H1 (cell line): ENCODE results near the gene MTHFD1. TPM values are rescaled to one million over a fixed set of nuclear protein-coding genes. Genes with fewer than 3 reads are reported as not detected.

ENCODE experiments used
- CTCF ChIA-PET: fragments of 300-600 bp; sonication (Branson Sonifier 250); formaldehyde crosslinking; loops from one replicate; lab custom pipeline; 2021; ENCODE audit not compliant: partially characterized antibody; lab: Charles Lee
- POLR2A ChIA-PET: fragments of 300-600 bp; sonication (Branson Sonifier 250); formaldehyde crosslinking; loops from one replicate; lab custom pipeline; 2021; ENCODE audit warnings: inconsistent platforms; ENCODE audit not compliant: partially characterized antibody; lab: Charles Lee
- DNase-seq, 2 experiments: peaks; one replicate each; pipeline versions ENCODE4 v3.0.0 to v3.0.0-alpha.2; 2010 to 2022; ENCODE audit warnings: low spot score in 2 of 2, low read depth in 1 of 2, mixed read lengths in 1 of 2
- FAIRE-seq: peaks from 2 replicates; lab custom pipeline; 2011; peaks lifted over from hg19 to GRCh38; lab: Jason Lieb, UNC
- H2AFZ ChIP-seq: 2 replicates; pipeline ENCODE4 v1.8.1; 2012; ENCODE audit warnings: low read length, inconsistent platforms
- H2AK5ac ChIP-seq: 2 replicates; pipeline ENCODE4 v1.6.1; 2013; ENCODE audit warnings: low read depth, low read length
- H2BK120ac ChIP-seq: replicated peaks from 2 replicates; pipeline ENCODE3; 2013; ENCODE audit warnings: low read depth, low read length, inconsistent platforms
- H2BK12ac ChIP-seq: 2 replicates; pipeline ENCODE4 v1.6.1; 2013; ENCODE audit warnings: low read depth, low read length
- H2BK15ac ChIP-seq: 2 replicates; pipeline ENCODE4 v1.6.1; 2013; ENCODE audit warnings: low read length
- H2BK20ac ChIP-seq: 2 replicates; pipeline ENCODE4 v1.6.1; 2013; ENCODE audit warnings: low read length
- H2BK5ac ChIP-seq: 2 replicates; pipeline ENCODE4 v1.6.1; 2013; ENCODE audit warnings: low read depth, low read length
- H3K14ac ChIP-seq: 2 replicates; pipeline ENCODE4 v1.6.1; 2013; ENCODE audit warnings: inconsistent platforms; ENCODE audit not compliant: insufficient read length
- H3K18ac ChIP-seq: 2 replicates; pipeline ENCODE4 v1.6.1; 2013; ENCODE audit warnings: low read length; ENCODE audit errors: extremely low read depth
- H3K23ac ChIP-seq: 2 replicates; pipeline ENCODE4 v1.6.1; 2013; ENCODE audit warnings: inconsistent platforms; ENCODE audit not compliant: insufficient read length
- H3K23me2 ChIP-seq: 2 replicates; pipeline ENCODE4 v1.6.1; 2013; ENCODE audit warnings: low read depth, low read length
- H3K27ac ChIP-seq: 2 replicates; pipeline ENCODE4 v1.6.1; 2011; ENCODE audit warnings: low read depth, low read length, inconsistent platforms
- H3K27me3 ChIP-seq, 4 experiments: replicated peaks in 1 of 4; 1 replicate in 1 of 4; 2 replicates in 3 of 4; pipeline versions ENCODE4 v1.6.1 to v1.8.1; 2011 to 2013; ENCODE audit warnings: low read length in 3 of 4, mild to moderate bottlenecking in 3 of 4, inconsistent platforms in 2 of 4, mixed read lengths in 2 of 4, moderate library complexity in 1 of 4; ENCODE audit not compliant: control insufficient read depth in 3 of 4, insufficient read depth in 3 of 4; ENCODE audit errors: extremely low read depth in 1 of 4
- H3K36me3 ChIP-seq, 4 experiments: 2 replicates each; pipeline versions ENCODE4 v1.6.1 to v1.8.1; 2011 to 2013; ENCODE audit warnings: mild to moderate bottlenecking in 4 of 4, low read length in 3 of 4, moderate library complexity in 2 of 4, control low read depth in 1 of 4, inconsistent platforms in 1 of 4; ENCODE audit not compliant: insufficient read depth in 4 of 4, control insufficient read depth in 2 of 4
- H3K4ac ChIP-seq: replicated peaks from 2 replicates; pipeline ENCODE3; 2013; ENCODE audit warnings: low read length, low read depth, mixed read lengths, inconsistent platforms; ENCODE audit not compliant: insufficient read length
- H3K4me1 ChIP-seq, 4 experiments: replicated peaks in 1 of 4; 1 replicate in 1 of 4; 2 replicates in 3 of 4; pipeline versions ENCODE4 v1.6.1 to v1.8.1; 2011 to 2013; ENCODE audit warnings: low read length in 3 of 4, inconsistent platforms in 2 of 4, mixed read lengths in 1 of 4; ENCODE audit not compliant: insufficient read depth in 4 of 4, control insufficient read depth in 3 of 4
- H3K4me2 ChIP-seq, 2 experiments: 2 replicates each; pipeline versions ENCODE4 v1.6.1 to v1.8.1; 2011 to 2013; ENCODE audit warnings: low read depth in 2 of 2, low read length in 2 of 2, control low read depth in 1 of 2, inconsistent platforms in 1 of 2, mild to moderate bottlenecking in 1 of 2; ENCODE audit not compliant: insufficient read depth in 1 of 2
- H3K4me3 ChIP-seq, 4 experiments: fragments of 200-600, 300-600 bp in 1 of 4; sonication (generic), shearing (Covaris generic), sonication (Bioruptor Twin) in 1 of 4; 2 replicates each; pipeline versions ENCODE4 v1.5.1 to v1.8.1; 2011 to 2016; ENCODE audit warnings: low read length in 4 of 4, low read depth in 3 of 4, control low read depth in 2 of 4, inconsistent platforms in 2 of 4, mild to moderate bottlenecking in 2 of 4, mixed read lengths in 1 of 4, moderate library complexity in 1 of 4; ENCODE audit not compliant: insufficient read depth in 2 of 4; ENCODE audit errors: extremely low read depth in 1 of 4
- H3K56ac ChIP-seq: replicated peaks from 2 replicates; pipeline ENCODE3; 2013; ENCODE audit warnings: low read depth, mild to moderate bottlenecking, mixed read lengths, low read length, inconsistent platforms; ENCODE audit not compliant: insufficient read length
- H3K79me1 ChIP-seq: 2 replicates; pipeline ENCODE4 v1.6.1; 2013; ENCODE audit warnings: low read depth, low read length, control low read depth
- H3K79me2 ChIP-seq, 2 experiments: 2 replicates each; pipeline versions ENCODE4 v1.6.1 to v1.8.1; 2012 to 2013; ENCODE audit warnings: low read length in 2 of 2, mild to moderate bottlenecking in 2 of 2, inconsistent platforms in 1 of 2; ENCODE audit not compliant: insufficient read depth in 2 of 2, control insufficient read depth in 1 of 2
- H3K9ac ChIP-seq, 4 experiments: replicated peaks in 1 of 4; 1 replicate in 1 of 4; 2 replicates in 3 of 4; pipeline versions ENCODE4 v1.6.1 to v1.8.1; 2011 to 2013; ENCODE audit warnings: low read depth in 3 of 4, low read length in 3 of 4, control low read depth in 2 of 4, mild to moderate bottlenecking in 2 of 4, moderate library complexity in 2 of 4, inconsistent platforms in 1 of 4; ENCODE audit errors: extremely low read depth in 1 of 4
- H3K9me3 ChIP-seq, 2 experiments: 2 replicates each; pipeline versions ENCODE4 v1.6.1 to v1.8.1; 2012 to 2013; ENCODE audit warnings: mild to moderate bottlenecking in 2 of 2, moderate library complexity in 2 of 2, control low read depth in 1 of 2, inconsistent platforms in 1 of 2, low read depth in 1 of 2, low read length in 1 of 2, mixed read lengths in 1 of 2; ENCODE audit not compliant: insufficient read depth in 2 of 2
- H4K20me1 ChIP-seq, 2 experiments: replicated peaks in 1 of 2; 2 replicates each; pipeline versions ENCODE3 to v1.8.1; 2011 to 2013; ENCODE audit warnings: inconsistent platforms in 2 of 2, low read length in 2 of 2, mild to moderate bottlenecking in 1 of 2; ENCODE audit not compliant: insufficient read depth in 2 of 2, control insufficient read depth in 1 of 2
- H4K5ac ChIP-seq: 2 replicates; pipeline ENCODE4 v1.6.1; 2013; ENCODE audit warnings: low read length, low read depth, mixed read lengths, inconsistent platforms; ENCODE audit not compliant: insufficient read length
- H4K8ac ChIP-seq: 2 replicates; pipeline ENCODE4 v1.8.0; 2013; ENCODE audit warnings: mild to moderate bottlenecking, moderate library complexity, low read length, inconsistent platforms; ENCODE audit not compliant: insufficient read depth; ENCODE audit errors: extremely low read depth
- H4K91ac ChIP-seq: replicated peaks from 2 replicates; pipeline ENCODE3; 2013; ENCODE audit warnings: low read length, mixed read lengths, inconsistent platforms; ENCODE audit not compliant: insufficient read length
- CEBPB ChIP-seq: IDR thresholded peaks from 2 replicates; pipeline ENCODE4 v1.6.1; 2012; ENCODE audit warnings: low read depth, low read length
- CHD1 ChIP-seq: IDR thresholded peaks from 2 replicates; pipeline ENCODE4 v1.6.1; 2012; ENCODE audit warnings: low read depth, low read length, improper control_type of control experiment
- CTBP2 ChIP-seq: IDR thresholded peaks from 2 replicates; pipeline ENCODE4 v1.7.0; 2011; ENCODE audit warnings: borderline replicate concordance, mild to moderate bottlenecking, moderate library complexity, mixed read lengths, low read length; ENCODE audit not compliant: insufficient read depth, insufficient read length
- FOSL1 ChIP-seq: IDR thresholded peaks from 2 replicates; pipeline ENCODE4 v1.6.1; 2011; ENCODE audit warnings: mild to moderate bottlenecking, low read depth, low read length, moderate library complexity; ENCODE audit not compliant: insufficient read depth
- HDAC6 ChIP-seq: IDR thresholded peaks from one replicate; pipeline ENCODE4 v1.7.1; 2012; ENCODE audit warnings: low read depth, mild to moderate bottlenecking, inconsistent platforms, low read length, moderate library complexity
- KDM1A ChIP-seq: fragments of 200-600, 300-600 bp; sonication (generic); IDR thresholded peaks from 2 replicates; pipeline ENCODE4 v1.7.1; 2016; ENCODE audit warnings: mild to moderate bottlenecking, low read length, borderline replicate concordance
- KDM4A ChIP-seq: IDR thresholded peaks from one replicate; pipeline ENCODE4 v1.7.1; 2012; ENCODE audit warnings: low read depth, mild to moderate bottlenecking, moderate library complexity, low read length, inconsistent platforms; ENCODE audit not compliant: severe bottlenecking
- POLR2A ChIP-seq, 2 experiments: IDR thresholded peaks; 1 replicate in 1 of 2; 2 replicates in 1 of 2; pipeline ENCODE4 v1.6.1; 2011; ENCODE audit warnings: low read depth in 2 of 2, low read length in 2 of 2, mild to moderate bottlenecking in 2 of 2; ENCODE audit errors: control extremely low read depth in 1 of 2
- POU5F1 ChIP-seq: IDR thresholded peaks from 2 replicates; pipeline ENCODE4 v1.6.1; 2011; ENCODE audit warnings: low read depth, mild to moderate bottlenecking, low read length, moderate library complexity
- RNF2 ChIP-seq: fragments of 200-900, 300-1000 bp; sonication (generic); IDR thresholded peaks from 2 replicates; pipeline ENCODE4 v1.7.1; 2016; ENCODE audit warnings: borderline replicate concordance, low read depth, mild to moderate bottlenecking, antibody characterized with exemption, low read length; ENCODE audit not compliant: poor library complexity, severe bottlenecking; ENCODE audit errors: missing control alignments
- SIX5 ChIP-seq: IDR thresholded peaks from 2 replicates; pipeline ENCODE4 v1.6.1; 2011; ENCODE audit warnings: mild to moderate bottlenecking, low read depth, low read length
- TCF12 ChIP-seq: IDR thresholded peaks from 2 replicates; pipeline ENCODE4 v1.6.1; 2011; ENCODE audit warnings: low read depth, mild to moderate bottlenecking, low read length
- WGBS, 2 experiments: shearing (Covaris generic) in 1 of 2; methylation state at CpG; one replicate each; pipeline versions ENCODE4 v1.1.6 to v1.1.7; 2013 to 2015; ENCODE audit warnings: low lambda C conversion rate in 2 of 2, mixed read lengths in 2 of 2, inconsistent platforms in 1 of 2, low coverage in 1 of 2, missing lambda C conversion rate in 1 of 2; ENCODE audit not compliant: insufficient replicate concordance in 2 of 2, insufficient coverage in 1 of 2, insufficient read length in 1 of 2; ENCODE audit errors: extremely low coverage in 1 of 2, missing lambda C conversion rate in 1 of 2; 5-methylcytosine and 5-hydroxymethylcytosine counted together
- polyA plus RNA-seq, 7 experiments: library from polyadenylated mRNA; depleted of rRNA in 3 of 7; stranded (reverse) in 5 of 7; unstranded in 2 of 7; fragments of >200 nt in 5 of 7; fragments of 200-250 nt in 2 of 7; gene quantifications; 1 replicate in 5 of 7; 2 replicates in 1 of 7; 4 replicates in 1 of 7; pipeline versions ENCODE4 v1.2.1 to v1.2.3, GENCODE V29; 2011 to 2013; ENCODE audit warnings: missing spikeins in 2 of 7, mixed read lengths in 2 of 7
- total RNA-seq: library from RNA; stranded (reverse); fragmentation: NEBNext Ultra II Directional; extraction: Animal tissue kit (Norgen Biotek cat#: 25700); gene quantifications from 2 replicates; pipeline ENCODE4 v1.2.1, GENCODE V29; 2021
- TF ChIP-seq, protein P1 (sequence below): IDR thresholded peaks from 2 replicates; pipeline ENCODE4 v1.6.1; 2012; ENCODE audit warnings: inconsistent platforms

The MTHFD1 gene
- total and polyA plus RNA-seq, 2 of the 8 experiments (the other 6 are each of a cell fraction or from before 2014, with no cell fraction given): 79.7 to 332 TPM

DNA sequence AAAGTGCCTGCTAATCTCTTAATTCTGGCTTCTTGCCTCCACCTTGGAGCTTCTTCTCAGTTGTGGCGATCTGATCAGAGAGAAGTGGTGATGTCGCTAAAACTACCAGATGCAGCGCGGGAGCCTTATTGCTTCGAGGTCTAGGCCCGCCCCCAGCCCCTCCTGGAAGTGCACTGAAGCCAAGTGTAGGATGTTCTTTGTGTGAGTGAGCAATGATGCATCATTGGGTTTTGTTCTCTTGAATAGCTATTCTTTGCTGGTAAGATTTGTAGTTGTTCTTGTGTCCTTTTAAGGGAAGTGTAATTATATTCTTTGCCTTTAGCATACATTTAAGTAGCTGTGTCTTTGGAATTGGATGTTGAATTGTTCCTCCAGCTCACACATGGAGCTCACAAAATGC is 35.8 kb downstream of the MTHFD1 start:
- CTCF ChIA-PET: interaction anchor here (0.6 to 2.6 kb wide), 12 partner anchors 9 to 846 kb away, joined by 3 to 14 read pairs (median 4); no protein-coding TSS in a partner anchor
- FAIRE-seq (no peak), DNase-seq (no peak)
- Histone ChIP-seq H3K14ac (no peak overlapping the region), H2BK12ac (no peak overlapping the region), H4K91ac (no peak overlapping the region), H3K79me1 (0 out of 2 replicates have a peak, but pooled peaks cover 3% of the 10 kb centered on the region), H3K27me3 (no peaks in the 10 kb centered on the region), H3K4me2 (no peak overlapping the region), H3K9me3 (no peaks in the 10 kb centered on the region), H3K23me2 (no peaks in the 10 kb centered on the region), H3K4ac (no peak overlapping the region), H3K36me3 (peaks cover 23 to 91% (median 72%) of the 10 kb centered on the region in 4 experiments; a peak in 7 of 8 replicates), H3K4me3 (no peak overlapping the region), H4K20me1 (peaks cover 0 to 6% of the 10 kb centered on the region in 2 experiments), H2BK15ac (no peak overlapping the region), H4K8ac (no peak overlapping the region), H2BK20ac (no peak overlapping the region), H3K4me1 (no peaks in the 10 kb centered on the region), H3K18ac (no peak overlapping the region), H4K5ac (no peak overlapping the region), H3K56ac (no peak overlapping the region), H2BK120ac (no peak overlapping the region), H2BK5ac (no peak overlapping the region), H2AFZ (no peak overlapping the region), H3K27ac (no peak overlapping the region), H3K9ac (no peak overlapping the region), H3K23ac (no peak overlapping the region), H3K79me2 (no peaks in the 10 kb centered on the region), H2AK5ac (no peak overlapping the region)
- POLR2A ChIA-PET: interaction anchor here (1.4 to 1.9 kb wide), 3 partner anchors 15 to 20 kb away, joined by 3 to 7 read pairs (median 3); no protein-coding TSS in a partner anchor
- WGBS, 2 experiments: 97% methylated on average over 6 of the region's 6 CpGs; no CpG with 5 or more reads in 1 of the 2 experiments
- TF ChIP-seq, protein P1, sequence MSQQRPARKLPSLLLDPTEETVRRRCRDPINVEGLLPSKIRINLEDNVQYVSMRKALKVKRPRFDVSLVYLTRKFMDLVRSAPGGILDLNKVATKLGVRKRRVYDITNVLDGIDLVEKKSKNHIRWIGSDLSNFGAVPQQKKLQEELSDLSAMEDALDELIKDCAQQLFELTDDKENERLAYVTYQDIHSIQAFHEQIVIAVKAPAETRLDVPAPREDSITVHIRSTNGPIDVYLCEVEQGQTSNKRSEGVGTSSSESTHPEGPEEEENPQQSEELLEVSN: no peak
- no peak for TF ChIP-seq POU5F1
- no peak for TF ChIP-seq CEBPB
- no peak for TF ChIP-seq FOSL1
- no peak for TF ChIP-seq TCF12
- no peak for TF ChIP-seq KDM1A
- no peak for TF ChIP-seq KDM4A
- TF ChIP-seq CHD1: no peak
- TF ChIP-seq RNF2: no peak
- no peak for TF ChIP-seq SIX5
- TF ChIP-seq HDAC6: no peak
- TF ChIP-seq CTBP2: no peak
- TF ChIP-seq POLR2A (IDR thresholded peaks at IDR 0.05; ENCODE audit: control extremely low read depth in 1 of 2, low read depth in 2 of 2, low read length in 2 of 2): no peak
